UCSD-AML1 (cell line): ENCODE measurements around the gene PHACTR3.
"Not testable (repeated sequence)": the region's sequence is repeated elsewhere in the genome, so short reads cannot be mapped to it uniquely, and the experiment has no call there.

Source experiments
- DNase-seq: peaks from one replicate; lab custom pipeline; 2025; ENCODE audit not compliant: unreplicated experiment; lab: John Stamatoyannopoulos, UW

The PHACTR3 gene

GRCh38 chr20:59618585-59618984 lies 14.2 kb downstream of the PHACTR3 start:
- not testable (repeated sequence) for DNase-seq

- no peak for DNase-seq
These were observed 16.6 kb downstream of the PHACTR3 start for GRCh38 chr20:59620860-59621505.

GRCh38 chr20:59622496-59622895 lies 18.2 kb downstream of the PHACTR3 start:
- DNase-seq = no peak

GRCh38 chr20:59623133-59623532 lies 18.8 kb downstream of the PHACTR3 start:
- no peak for DNase-seq

- DNase-seq = no peak
These were observed 19.2 kb downstream of the PHACTR3 start for GRCh38 chr20:59623583-59623982.

GRCh38 chr20:59624401-59624800 lies 20.1 kb downstream of the PHACTR3 start:
- DNase-seq = no peak

GRCh38 chr20:59625214-59625922 lies 21.0 kb downstream of the PHACTR3 start:
- no peak for DNase-seq

GRCh38 chr20:59627298-59627697 lies 23.0 kb downstream of the PHACTR3 start:
- DNase-seq = no peak

GRCh38 chr20:59628171-59628570 lies 23.8 kb downstream of the PHACTR3 start:
- no peak for DNase-seq

GRCh38 chr20:59629141-59630045 lies 25.1 kb downstream of the PHACTR3 start:
- DNase-seq = no peak

GRCh38 chr20:59630526-59630925 lies 26.2 kb downstream of the PHACTR3 start:
- no peak for DNase-seq

- DNase-seq = no peak
These were observed 27.6 kb downstream of the PHACTR3 start for GRCh38 chr20:59631751-59632540.

- DNase-seq = no peak
These were observed 28.3 kb downstream of the PHACTR3 start for GRCh38 chr20:59632541-59633113.

GRCh38 chr20:59633656-59634251 lies 29.4 kb downstream of the PHACTR3 start:
- DNase-seq = no peak

GRCh38 chr20:59634435-59635005 lies 30.2 kb downstream of the PHACTR3 start:
- no peak for DNase-seq

- no peak for DNase-seq
These were observed 32.5 kb downstream of the PHACTR3 start for GRCh38 chr20:59636766-59637370.

GRCh38 chr20:59640267-59640666 lies 35.9 kb downstream of the PHACTR3 start:
- no peak for DNase-seq

GRCh38 chr20:59643615-59644061 lies 39.3 kb downstream of the PHACTR3 start:
- no peak for DNase-seq

GRCh38 chr20:59644371-59644939 lies 40.1 kb downstream of the PHACTR3 start:
- DNase-seq = no peak
